Measurements from ENCODE around the gene DAAM1. TPM values are rescaled to one million over a fixed set of nuclear protein-coding genes. Genes with fewer than 3 reads are reported as not detected.

The DAAM1 gene
- polyA plus RNA-seq, 3 donors, result 3.2 to 6.3 (median 4.4) TPM

DNA sequence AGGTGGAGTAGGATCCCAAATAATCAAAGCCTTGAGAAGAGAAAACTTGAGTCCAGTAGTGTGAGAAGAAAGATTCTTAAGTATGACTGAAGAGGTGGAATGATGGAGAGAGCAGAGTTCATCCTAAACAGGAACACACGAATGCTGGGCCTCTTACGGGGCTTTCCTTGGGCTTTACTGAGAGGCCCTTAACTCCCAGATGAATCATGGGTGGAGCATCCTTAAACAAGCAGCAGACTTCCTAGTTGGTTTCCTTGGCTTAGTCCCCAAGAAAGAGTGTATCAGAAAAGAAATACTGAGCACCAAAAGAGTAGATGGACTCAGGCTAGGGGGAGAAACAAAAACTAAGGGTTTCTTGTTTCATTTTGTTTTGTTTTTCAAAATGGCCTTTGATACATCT lies 144.3 kb downstream of the DAAM1 start:
- TF ChIP-seq, protein P1, sequence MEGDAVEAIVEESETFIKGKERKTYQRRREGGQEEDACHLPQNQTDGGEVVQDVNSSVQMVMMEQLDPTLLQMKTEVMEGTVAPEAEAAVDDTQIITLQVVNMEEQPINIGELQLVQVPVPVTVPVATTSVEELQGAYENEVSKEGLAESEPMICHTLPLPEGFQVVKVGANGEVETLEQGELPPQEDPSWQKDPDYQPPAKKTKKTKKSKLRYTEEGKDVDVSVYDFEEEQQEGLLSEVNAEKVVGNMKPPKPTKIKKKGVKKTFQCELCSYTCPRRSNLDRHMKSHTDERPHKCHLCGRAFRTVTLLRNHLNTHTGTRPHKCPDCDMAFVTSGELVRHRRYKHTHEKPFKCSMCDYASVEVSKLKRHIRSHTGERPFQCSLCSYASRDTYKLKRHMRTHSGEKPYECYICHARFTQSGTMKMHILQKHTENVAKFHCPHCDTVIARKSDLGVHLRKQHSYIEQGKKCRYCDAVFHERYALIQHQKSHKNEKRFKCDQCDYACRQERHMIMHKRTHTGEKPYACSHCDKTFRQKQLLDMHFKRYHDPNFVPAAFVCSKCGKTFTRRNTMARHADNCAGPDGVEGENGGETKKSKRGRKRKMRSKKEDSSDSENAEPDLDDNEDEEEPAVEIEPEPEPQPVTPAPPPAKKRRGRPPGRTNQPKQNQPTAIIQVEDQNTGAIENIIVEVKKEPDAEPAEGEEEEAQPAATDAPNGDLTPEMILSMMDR (IDR thresholded peaks at IDR 0.05), result no peak
- H3K9ac ChIP-seq (ENCODE audit: insufficient read depth, low read length, poor library complexity, severe bottlenecking), result no peak overlapping the region

DNA sequence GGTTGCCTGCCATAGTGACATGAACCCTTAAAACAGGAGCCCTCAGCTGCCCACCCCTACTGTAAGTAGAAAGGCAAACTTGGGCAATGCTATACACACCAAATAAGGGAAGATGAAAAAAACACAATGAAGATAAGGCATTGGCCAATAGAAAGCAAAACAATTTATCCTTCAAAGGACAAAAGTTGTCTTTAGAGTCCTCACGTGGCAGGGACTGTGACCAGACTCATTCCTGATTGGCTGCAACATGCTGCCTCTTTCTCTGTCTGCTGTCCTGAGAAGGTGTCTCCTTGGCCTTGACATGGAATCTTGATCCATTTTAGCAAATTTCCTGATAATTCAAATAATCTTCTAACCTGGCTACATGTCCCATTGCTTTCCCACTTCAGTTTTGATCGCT lies 144.8 kb downstream of the DAAM1 start:
- peaks cover 7 to 14% of the 10 kb centered on the region in 2 donors for H3K36me3 Mint-ChIP-seq
- TF ChIP-seq, protein P1 (IDR thresholded peaks at IDR 0.05), result no peak

More for the DNA sequence above, 144.3 kb downstream of the DAAM1 start:
- 79% methylated on average over 2 of the region's 2 CpGs for WGBS (ENCODE audit: insufficient coverage)
- H3K27ac ChIP-seq (ENCODE audit: low read depth in 1 of 2, low read length in 2 of 2), result no peak overlapping the region
- Mint-ChIP-seq H3K9me3 (peaks cover 0 to 3% (median 0%) of the 10 kb centered on the region in 7 donors), H3K27ac (peak overlapping the region in 2 of 7 donors; percentile 31 to 68), H3K27me3 (ENCODE audit: low read depth in 3 of 3) (no peaks in the 10 kb centered on the region), H3K4me3 (no peak overlapping the region), H3K36me3 (peaks cover 7 to 19% of the 10 kb centered on the region in 2 donors), H3K4me1 (peaks cover 44% of the 10 kb centered on the region)
- no peaks in the 10 kb centered on the region for H3K9me3 ChIP-seq (replicated peaks in 1 of 2; ENCODE audit: control insufficient read depth in 1 of 2, insufficient read depth in 1 of 2, low read length in 2 of 2)
- H3K4me3 ChIP-seq (replicated peaks in 1 of 3; ENCODE audit: low read depth in 2 of 3, low read length in 3 of 3), result no peak overlapping the region
- peak in 1 of 3 donors; percentile 30 for DNase-seq
- intact Hi-C loops (cut with micrococcal nuclease), result no loop called here
- peaks cover 0 to 8% of the 10 kb centered on the region in 2 donors for H3K36me3 ChIP-seq (replicated peaks in 1 of 2; ENCODE audit: control insufficient read depth in 1 of 2, insufficient read depth in 2 of 2, low read length in 2 of 2)
- H3K4me2 ChIP-seq (replicated peaks; ENCODE audit: extremely low read depth, low read length, poor library complexity, severe bottlenecking), result no peak overlapping the region
- no peaks in the 10 kb centered on the region for H3K27me3 ChIP-seq (ENCODE audit: control insufficient read depth in 2 of 2, insufficient read depth in 2 of 2, low read length in 2 of 2)
- peaks cover 29 to 31% of the 10 kb centered on the region in 2 donors for H3K4me1 ChIP-seq (ENCODE audit: control insufficient read depth in 1 of 2, insufficient read depth in 2 of 2, low read length in 2 of 2)
- no peaks in the 10 kb centered on the region for H4K20me1 ChIP-seq (ENCODE audit: insufficient read depth, low read length)
- no peaks in the 10 kb centered on the region for H3K79me2 ChIP-seq (ENCODE audit: insufficient read depth, low read length)
- H2AFZ ChIP-seq (ENCODE audit: insufficient read depth, low read depth, low read length, poor library complexity, severe bottlenecking), result no peak overlapping the region

More for the DNA sequence above, 144.8 kb downstream of the DAAM1 start:
- peaks cover 34 to 35% of the 10 kb centered on the region in 2 donors for H3K4me1 ChIP-seq (ENCODE audit: control insufficient read depth in 1 of 2, insufficient read depth in 2 of 2, low read length in 2 of 2)
- H3K4me1 Mint-ChIP-seq, result peaks cover 49% of the 10 kb centered on the region
- WGBS (ENCODE audit: insufficient coverage), result 100% methylated on average over 1 of the region's 2 CpGs
- H4K20me1 ChIP-seq (ENCODE audit: insufficient read depth, low read length), result no peaks in the 10 kb centered on the region
- peak overlapping the region; percentile 20 for H3K4me2 ChIP-seq (replicated peaks; ENCODE audit: extremely low read depth, low read length, poor library complexity, severe bottlenecking)
- no peaks in the 10 kb centered on the region for H3K27me3 Mint-ChIP-seq (ENCODE audit: low read depth in 3 of 3)
- H3K27me3 ChIP-seq (ENCODE audit: control insufficient read depth in 2 of 2, insufficient read depth in 2 of 2, low read length in 2 of 2), result no peaks in the 10 kb centered on the region
- H3K9me3 ChIP-seq (replicated peaks in 1 of 2; ENCODE audit: control insufficient read depth in 1 of 2, insufficient read depth in 1 of 2, low read length in 2 of 2), result no peaks in the 10 kb centered on the region
- H3K9ac ChIP-seq (ENCODE audit: insufficient read depth, low read length, poor library complexity, severe bottlenecking), result no peak overlapping the region
- peaks cover 0 to 3% (median 0%) of the 10 kb centered on the region in 7 donors for H3K9me3 Mint-ChIP-seq
- peaks cover 0 to 8% of the 10 kb centered on the region in 2 donors for H3K36me3 ChIP-seq (replicated peaks in 1 of 2; ENCODE audit: control insufficient read depth in 1 of 2, insufficient read depth in 2 of 2, low read length in 2 of 2)
- intact Hi-C loops (cut with micrococcal nuclease), result no loop called here
- H3K4me3 ChIP-seq (replicated peaks in 1 of 3; ENCODE audit: low read depth in 2 of 3, low read length in 3 of 3), result peak overlapping the region in 1 of 3 experiments; percentile 7
- no peak overlapping the region for H3K4me3 Mint-ChIP-seq
- H3K27ac ChIP-seq (ENCODE audit: low read depth in 1 of 2, low read length in 2 of 2), result peak overlapping the region in 1 of 2 donors; percentile 29
- no peaks in the 10 kb centered on the region for H3K79me2 ChIP-seq (ENCODE audit: insufficient read depth, low read length)
- H3K27ac Mint-ChIP-seq, result peak overlapping the region in 4 of 7 donors; percentile 3 to 60 (median 28)
- H2AFZ ChIP-seq (ENCODE audit: insufficient read depth, low read depth, low read length, poor library complexity, severe bottlenecking), result no peak overlapping the region
- DNase-seq, result no peak
